Suppressor macrophage treated with lipopolysaccharide for 4 hours (primary cell): ENCODE results near the gene NLGN1.
"Not testable (repeated sequence)": the region's sequence is repeated elsewhere in the genome, so short reads cannot be mapped to it uniquely, and the experiment has no call there.

Source experiments
- DNase-seq: peaks from one replicate; pipeline ENCODE4 v3.0.0-alpha.2; 2020

NLGN1 gene

DNA sequence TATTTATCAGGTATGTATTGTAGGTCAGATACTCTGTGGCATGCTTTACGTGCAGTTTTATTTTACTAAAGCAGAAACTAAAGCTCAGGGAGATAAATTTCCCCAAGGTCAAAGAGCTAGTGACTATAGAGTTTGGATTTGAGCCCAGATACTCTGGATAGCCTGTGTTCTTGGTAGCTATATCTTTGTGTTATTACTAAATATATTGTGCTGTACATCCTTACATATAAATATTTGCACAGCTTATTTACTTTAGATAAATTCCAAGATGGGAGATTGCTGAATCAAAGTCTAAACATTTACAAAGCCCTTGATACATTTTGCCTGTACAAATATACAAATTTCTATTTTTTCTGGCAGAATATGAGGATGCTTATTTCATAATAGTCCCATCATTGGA is 800.7 kb downstream of the NLGN1 start:
- DNase-seq: no peak

DNA sequence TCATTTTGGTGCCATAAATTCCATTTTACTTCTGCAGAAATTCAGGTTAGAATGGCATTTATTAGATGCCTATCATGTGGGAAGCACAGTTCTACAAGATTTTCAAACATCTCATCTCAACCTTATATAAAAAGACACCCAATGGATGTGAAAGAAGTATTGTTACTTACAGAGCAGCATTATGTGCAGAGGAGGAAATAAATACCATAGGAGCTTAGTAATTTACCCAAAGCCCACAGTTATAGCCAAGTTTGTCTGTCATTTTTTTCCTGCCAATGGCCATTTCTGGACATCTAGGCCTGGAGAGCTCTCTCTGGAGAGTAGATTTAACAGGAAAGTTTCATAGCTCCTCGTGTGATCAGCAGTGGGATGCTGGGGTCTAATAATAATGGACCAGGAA is 802.2 kb downstream of the NLGN1 start:
- DNase-seq: no peak

DNA sequence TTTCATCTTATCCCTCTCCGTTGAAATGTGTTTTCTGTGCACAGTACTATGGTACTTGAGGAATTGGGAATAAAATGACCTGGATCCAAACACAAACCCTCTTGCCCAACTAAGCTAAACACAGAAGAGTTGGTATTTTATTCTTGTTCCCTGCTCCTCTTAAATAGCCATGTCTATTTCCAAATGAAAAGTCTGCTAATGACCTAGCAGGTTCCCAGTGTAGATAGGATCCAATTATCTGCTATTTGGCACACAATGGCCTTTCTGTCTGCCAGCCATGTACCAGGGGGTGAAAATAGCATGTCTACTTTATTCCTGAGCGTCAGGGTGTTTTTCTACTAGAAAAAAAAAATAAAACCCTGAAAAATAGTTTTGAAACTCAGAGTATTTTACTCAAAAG is 804.6 kb downstream of the NLGN1 start:
- no peak for DNase-seq

DNA sequence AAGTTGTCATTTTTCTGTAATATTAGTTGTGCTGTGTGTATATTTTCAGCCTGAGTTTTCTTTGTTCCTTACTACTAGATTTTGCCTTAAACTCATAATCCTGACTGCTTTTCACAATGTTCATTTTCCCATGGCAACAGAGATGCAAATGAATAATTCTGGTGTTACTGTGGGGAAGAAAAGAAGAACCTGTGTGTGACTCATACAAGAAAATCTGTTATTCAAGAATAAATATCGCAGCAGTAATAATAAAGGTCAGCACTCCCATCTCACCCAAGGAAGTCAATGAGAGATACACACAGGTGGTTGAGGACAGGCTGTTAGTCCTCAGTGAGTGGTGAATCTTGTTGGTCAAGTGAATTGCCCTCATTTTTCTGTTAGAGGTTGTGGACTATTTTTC is 805.0 kb downstream of the NLGN1 start:
- DNase-seq: no peak

DNA sequence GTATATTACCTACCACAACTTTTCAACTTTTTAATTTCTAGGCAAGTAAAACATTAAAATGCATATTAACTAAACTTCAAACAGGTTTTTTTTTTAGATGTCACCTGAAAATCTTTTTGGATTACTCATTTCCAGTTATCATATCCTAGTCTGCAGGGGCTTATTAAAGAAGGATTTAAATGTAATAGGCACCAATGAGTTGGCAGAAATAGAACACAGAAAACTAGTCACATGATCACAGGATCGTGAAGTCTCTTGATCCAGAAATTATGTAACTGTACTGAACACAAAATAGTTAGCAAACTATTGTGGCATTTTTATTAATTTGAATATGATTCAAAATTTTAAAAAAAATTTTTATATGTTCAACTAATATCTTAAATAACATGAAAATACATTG is 807.2 kb downstream of the NLGN1 start:
- no peak for DNase-seq

DNA sequence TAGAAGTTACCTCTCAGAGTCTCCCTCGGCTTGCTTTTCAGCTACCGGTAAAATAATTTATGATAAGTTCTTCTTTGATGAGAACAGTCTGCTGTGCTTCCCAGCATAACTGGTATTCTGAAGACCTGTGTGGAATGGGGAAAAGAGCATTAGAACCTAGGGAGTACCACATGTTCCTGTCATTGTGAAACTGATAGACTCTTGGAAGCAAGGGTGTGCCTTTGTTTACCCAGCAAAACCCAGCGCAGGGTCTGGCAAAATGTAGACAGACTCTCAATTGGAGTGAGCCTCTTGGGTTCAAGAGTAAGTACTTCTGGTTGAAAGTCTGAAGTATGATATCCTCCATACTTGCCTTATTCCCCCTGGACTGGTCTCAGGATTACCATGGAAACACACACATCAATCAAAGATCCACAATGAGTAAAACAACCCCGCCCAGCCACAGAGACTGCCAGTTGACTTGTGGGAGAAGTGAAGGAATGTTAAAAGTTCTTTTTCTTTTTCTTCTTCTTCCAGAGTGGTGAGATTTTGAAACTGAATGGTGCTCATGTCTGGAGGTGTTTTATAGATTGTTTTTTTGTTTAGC is 809.2 kb downstream of the NLGN1 start:
- no peak for DNase-seq

DNA sequence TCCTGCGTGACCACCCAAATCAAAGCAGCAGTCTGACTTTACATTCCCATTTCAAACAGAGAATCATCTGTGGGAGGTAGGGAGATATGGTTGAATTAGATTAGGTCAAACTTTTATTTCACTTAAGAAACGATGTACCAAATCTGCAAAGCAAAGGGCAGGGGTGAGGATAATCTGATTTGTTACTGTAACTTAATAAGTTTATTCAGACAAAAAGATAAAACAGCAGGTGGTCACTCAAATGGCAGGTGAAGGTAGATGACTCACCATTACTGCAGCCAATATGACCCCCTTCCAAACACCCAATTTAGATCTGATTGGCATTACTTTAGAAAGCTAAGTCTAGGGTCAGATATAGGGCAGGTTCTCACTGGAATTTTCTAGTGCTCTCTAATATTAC is 810.6 kb downstream of the NLGN1 start:
- DNase-seq: no peak

DNA sequence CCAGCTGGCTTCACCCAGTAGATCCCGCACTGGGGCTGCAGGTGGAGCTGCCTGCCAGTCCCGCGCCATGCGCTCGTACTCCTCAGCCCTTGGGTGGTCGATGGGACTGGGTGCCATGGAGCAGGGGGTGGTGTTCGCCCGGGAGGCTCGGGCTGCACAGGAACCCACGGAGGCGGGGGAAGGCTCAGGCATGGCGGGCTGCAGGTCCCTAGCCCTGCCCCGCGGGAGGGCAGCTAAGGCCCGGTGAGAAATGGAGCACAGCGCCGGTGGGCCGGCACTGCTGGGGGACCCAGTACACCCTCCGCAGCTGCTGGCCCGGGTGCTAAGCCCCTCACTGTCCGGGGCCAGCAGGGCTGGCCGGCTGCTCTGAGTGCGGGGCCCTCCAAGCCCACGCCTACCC is 814.4 kb downstream of the NLGN1 start:
- DNase-seq: not testable (repeated sequence)

DNA sequence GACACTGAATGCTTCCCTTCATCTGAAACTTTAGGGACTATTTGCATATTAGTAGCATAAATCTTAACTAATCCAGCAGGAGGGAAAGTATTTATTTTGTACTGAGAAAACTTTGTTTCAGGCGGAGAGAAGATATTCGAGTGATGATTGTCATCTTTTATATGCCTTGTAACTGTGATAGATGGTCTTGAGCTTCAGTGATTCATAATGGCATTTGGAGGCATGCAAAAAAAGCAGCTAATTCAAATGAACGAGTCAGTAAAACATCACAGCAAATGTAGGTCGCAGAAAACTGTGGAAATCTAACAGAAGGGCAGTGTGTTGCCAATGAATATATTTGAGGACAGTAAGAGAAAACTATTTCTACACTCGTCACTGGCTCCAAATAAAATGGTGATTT is 817.9 kb downstream of the NLGN1 start:
- no peak for DNase-seq

DNA sequence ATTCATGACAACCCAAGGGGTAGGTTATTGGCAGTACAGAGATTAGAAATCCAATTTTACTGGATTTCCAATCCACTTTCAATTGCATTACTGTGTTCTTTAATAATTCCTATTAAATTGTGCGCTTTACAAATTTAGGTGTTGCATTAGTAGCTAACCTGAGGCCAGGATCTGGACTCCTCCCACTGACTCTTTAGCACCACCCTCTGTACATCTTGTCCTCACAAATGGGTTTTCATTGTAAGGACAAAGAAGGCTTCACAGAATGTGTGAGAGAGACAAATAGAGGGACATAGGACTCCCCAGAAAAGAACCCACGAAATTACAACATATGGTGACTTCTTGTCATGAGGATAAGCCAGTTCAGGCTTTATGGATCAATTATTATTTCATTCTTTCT is 818.5 kb downstream of the NLGN1 start:
- DNase-seq: no peak

DNA sequence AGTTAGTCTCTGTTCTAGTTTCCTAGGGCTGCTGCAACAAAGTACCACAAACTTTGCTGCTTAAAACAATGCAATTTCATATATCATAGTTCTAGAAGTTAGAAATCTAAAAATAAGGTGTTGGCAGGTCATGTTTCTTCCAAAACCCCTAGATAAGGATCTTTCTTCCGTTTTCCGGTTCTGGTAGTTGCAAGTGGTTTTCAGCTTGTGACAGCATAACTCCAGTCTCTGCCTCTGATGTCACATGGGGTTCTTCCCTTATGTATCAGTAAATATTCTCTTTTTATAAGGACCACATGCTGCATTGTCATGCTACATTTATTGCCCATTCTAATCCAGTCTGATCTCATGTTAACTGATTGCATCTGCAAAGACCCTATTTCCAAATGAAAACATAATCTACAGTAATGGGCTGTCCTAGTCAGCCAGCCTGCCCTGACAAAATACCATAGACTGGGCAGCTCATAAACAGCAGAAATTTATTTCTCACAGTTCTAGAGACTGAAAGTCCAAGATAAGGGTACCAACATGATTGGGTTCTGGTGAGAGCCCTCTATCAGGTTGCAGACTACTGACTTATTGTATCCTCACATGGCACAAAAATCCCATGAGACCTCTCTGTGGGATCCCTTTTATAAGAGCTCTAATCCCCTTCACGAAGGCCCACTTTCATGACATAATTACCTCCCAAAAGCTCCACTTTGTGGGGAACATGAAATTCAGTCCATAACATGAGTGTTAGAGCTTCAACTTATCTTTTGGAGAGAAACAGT is 819.6 kb downstream of the NLGN1 start:
- DNase-seq: no peak

DNA sequence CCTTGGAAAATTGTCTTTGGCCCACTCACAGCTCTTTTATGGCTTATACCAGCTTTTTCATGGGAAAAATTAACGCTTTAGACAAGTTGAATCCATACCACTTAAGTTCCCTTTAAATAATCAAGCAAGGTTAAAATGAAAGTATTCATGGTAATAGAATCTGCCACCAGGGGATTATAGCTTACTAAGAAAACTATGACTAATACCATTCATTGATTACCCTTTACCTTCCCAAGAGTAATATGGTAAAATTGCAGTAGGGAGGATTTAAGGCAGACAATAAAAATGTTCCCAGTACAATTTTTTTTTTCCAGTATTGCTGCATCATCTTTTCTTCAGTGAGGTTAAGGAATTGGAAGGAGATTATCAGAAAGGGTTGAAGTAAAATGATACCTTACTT is 820.5 kb downstream of the NLGN1 start:
- no peak for DNase-seq

DNA sequence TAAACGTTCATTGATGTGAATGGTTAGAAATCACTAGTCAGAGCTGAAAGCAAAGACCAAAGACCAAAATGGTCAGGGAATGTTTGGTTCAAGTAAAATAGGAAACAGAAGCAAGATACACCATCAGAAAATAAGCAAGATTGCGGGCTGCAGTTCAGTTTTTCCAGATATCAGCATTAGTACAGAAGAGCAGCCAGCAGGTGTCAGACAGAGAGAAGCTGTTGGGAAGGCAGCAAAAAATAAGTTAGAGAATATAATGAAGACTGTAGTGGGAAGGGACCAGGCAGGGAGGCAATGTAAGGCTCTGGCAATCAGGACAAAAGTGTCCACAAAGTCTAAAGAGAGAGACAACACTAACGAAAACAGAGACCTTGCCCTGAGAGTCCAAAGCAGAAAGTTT is 822.2 kb downstream of the NLGN1 start:
- no peak for DNase-seq

DNA sequence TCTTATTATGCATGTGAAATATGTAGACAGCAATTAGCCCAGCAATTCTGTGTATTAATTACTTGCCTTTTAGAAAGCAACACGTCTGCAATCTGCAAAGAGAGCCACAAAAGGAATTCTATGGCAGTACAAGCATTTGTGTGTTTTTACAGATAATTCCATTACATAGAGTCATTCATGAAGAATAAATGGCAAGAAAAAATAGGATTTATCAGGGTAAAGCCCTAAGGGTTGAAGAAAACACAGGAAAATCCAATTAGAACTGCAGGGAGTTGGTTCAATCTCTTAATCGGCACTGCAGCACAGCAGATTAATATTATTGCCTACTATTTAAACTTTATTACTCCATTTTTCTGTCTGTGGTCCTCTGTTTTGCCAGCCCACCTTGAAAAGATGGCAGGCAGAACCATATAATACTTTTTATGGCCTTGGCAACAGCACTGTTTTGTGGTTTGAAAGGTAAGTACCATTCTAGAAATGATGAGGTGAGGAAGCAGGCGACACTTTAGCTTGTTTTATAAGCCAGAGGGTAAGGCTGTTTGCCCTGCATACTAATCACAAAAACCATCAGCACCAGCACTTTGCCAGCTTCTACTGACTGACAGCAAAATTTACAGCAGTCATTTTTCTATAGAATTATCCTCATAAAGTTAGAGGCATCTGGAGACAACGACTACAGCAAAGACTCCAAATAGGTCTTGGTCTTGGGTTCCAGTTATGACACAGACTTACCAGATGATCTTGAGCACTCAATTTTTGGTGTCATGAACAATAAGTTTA is 823.4 kb downstream of the NLGN1 start:
- no peak for DNase-seq

DNA sequence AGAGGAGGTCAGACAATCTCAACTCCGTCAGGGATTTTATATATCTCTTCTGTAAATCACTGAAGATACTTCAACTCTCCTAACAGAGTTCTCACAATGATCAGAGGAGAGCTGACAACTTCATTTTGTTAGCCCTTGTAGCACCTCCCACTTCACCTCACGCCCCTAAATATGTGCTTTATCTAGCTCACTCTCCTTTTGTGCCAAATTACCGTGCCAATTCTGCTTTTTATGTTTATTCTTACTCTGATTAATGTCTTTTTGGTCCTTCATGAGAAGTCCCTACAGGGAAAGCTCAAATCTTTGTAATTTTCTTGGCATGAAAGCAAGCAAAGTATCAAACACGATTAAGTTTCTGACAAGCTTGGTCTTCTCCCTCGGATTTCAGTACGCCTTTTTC is 825.5 kb downstream of the NLGN1 start:
- no peak for DNase-seq

DNA sequence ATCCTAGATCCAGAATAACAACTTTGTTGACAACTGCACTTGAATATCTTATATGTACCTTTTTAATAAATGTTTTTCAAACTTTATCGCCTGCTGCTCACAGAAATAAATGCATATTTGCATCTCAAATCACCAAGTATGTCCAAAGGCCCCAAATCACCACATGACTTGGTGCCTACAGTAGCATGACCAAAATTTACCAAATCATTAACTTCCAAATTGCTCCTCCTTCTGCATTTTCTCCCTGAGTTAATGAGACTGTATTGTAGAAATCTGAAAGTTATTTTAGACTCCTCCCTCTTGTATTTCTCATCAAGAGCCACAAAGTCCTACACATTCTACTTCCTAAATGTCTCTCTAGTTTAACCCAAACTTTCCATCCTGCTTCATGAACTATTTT is 826.1 kb downstream of the NLGN1 start:
- no peak for DNase-seq

DNA sequence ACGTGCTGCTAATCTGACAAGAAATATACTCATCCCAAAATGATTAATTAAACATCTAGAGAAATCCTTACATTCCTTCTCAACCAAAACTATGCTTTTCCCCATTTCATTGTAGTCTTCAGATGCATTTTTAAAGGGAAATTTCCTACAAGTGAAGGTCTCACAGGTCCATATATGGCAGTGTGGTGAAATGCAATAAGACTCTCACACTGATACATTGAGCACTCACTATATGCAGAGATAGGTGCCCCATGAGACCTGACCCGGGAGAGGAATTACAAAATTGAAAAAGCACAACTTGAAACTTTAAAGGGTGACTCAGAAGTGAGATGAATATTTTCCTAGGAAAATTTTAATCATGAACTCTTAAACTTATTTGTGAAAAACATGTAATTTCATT is 832.4 kb downstream of the NLGN1 start:
- DNase-seq: no peak

DNA sequence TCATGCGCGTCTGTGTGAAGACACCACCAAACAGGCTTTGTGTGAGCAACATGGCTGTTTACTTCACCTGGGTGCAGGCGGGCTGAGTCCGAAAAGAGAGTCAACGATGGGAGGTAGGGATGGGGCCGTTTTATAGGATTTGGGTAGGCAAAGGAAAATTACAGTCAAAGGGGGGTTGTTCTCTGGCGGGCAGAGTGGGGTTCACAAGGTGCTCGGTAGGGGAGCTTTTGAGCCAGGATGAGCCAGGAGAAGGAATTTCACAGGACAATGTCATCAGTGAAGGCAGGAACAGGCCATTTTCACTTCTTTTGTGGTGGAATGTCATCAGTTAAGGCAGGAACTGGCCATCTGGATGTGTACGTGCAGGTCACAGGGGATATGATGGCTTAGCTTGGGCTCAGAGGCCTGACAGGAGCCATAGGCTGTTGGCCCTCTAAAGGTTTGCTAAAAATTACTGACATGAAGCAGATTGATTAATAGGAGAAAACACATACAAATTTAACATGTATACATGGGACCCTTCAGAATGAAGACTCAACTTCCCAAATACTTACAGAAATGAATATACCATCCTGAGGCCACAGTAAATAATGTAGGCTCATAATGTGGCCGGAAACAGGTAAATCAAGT is 834.6 kb downstream of the NLGN1 start:
- DNase-seq: not testable (repeated sequence)

DNA sequence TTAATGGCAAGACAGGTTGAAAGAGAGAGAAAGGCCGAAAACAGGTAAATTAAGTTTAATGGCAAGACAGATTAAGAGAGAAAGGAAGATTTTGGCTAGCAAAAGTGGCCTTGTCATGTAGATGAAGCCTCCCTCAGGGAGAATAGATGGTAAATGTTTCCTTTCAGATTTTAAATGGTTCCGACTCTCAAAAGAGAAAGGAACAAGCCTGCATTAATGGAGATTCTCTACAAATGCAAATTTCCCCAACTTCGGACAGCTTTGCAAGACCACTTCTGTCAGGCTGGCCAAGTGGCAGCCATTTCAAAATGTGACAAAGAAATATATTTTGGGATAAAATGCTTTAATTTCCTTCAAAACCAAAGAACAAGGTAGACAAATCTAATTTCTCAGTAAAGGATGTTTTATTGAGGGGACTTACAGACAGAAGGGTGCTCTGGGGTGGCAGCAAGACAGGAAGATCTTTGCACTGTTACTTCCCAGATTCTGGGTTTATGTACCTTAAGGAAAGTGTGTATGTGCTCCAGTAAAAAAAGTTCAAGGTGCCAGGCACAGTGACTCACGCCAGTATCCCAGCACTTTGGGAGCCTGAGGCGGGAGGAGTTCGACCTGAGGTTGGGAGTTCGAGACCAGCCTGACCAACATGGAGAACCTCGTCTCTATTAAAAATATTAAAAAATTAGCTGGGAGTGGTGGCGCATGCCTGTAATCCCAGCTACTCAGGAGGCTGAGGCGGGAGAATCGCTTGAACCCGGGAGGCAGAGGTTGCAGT is 835.3 kb downstream of the NLGN1 start:
- DNase-seq: no peak

DNA sequence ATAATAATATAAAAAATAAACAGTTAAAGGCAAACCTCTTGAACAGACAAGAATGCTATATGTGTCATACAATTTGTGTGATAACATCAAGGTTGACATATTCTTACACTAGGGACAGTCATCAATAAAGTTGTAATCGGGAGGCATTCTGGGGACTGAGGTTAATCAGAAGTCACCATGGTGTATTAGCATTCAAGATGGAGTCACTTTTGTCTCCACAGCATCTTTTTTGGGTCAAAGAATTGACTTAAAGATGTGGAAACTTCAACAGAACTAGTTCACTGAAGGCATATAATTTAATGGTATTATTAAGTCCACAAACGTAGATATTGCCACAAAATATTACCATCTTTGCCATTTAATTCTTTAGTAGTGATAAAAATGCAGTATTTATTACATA is 836.0 kb downstream of the NLGN1 start:
- no peak for DNase-seq

DNA sequence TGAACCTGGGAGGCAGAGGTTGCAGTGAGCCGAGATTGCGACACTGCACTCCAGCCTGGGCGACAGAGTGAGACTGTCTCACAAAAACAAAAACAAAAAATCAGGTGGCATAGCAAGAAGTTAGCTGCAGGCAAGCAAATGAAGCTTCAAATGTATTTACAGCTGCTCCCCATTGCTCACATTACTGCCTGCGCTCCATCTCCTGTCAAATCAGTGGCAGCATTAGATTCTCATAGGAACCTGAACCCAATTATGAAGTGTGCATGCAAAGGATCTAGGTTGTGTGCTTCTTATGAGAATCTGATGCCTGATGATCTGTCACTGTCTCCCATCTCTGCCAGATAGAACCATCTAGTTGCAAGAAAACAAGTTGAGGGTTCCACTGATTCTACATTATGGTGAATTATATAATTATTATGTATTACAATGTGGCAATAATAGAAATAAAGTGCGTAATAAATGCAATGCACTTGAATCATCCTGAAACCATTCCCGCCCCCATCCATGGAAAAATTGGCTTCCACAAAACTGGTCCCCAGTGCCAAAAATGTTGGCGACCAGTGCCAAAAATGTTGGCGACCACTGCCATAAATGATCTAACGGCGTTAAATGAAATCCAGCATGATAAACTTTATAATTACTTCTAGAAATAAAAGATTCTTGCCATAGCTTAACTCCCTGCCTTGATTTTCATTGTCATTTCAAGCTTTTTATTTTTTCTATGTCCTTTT is 844.9 kb downstream of the NLGN1 start:
- no peak for DNase-seq

DNA sequence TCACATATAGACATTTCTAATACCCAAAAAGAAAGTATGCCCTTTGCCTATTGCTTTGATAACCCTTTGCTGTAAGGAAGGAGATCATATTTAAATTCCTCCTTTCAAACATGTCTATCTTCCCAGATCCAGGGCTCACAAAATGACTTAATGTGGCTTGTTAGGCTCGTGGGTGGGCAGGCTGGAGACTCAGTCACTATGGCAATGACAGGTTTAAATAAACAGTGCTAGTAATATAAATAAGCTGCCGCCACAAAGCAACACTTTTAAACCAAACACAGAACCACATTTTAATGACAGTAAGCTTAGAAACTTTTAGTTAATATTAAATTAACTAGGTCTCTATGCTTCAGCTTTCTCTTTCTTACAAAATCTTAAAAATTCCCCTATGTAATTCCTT is 845.6 kb downstream of the NLGN1 start:
- DNase-seq: no peak
